Loucy (cell line): ENCODE data around the gene DCAF17.

Experiments used
- H2AFZ ChIP-seq: fragments of 200-600 bp; sonication (generic); 2 replicates; pipeline ENCODE4 v1.6.0; 2016; ENCODE audit warnings: antibody characterized with exemption, mild to moderate bottlenecking, low read length, moderate library complexity
- H3F3A ChIP-seq: fragments of 200-600 bp; 2 replicates; pipeline ENCODE4 v1.6.0; 2016; ENCODE audit warnings: antibody characterized with exemption, low read depth, mild to moderate bottlenecking
- H3K27me3 ChIP-seq: fragments of 200-600 bp; sonication (generic); 2 replicates; pipeline ENCODE4 v1.6.1; 2014; ENCODE audit warnings: low read length, mild to moderate bottlenecking; ENCODE audit not compliant: insufficient read depth, poor library complexity, severe bottlenecking
- H3K36me3 ChIP-seq: fragments of 200-600 bp; sonication (generic); 2 replicates; pipeline ENCODE4 v1.6.1; 2016; ENCODE audit warnings: low read length; ENCODE audit not compliant: insufficient read depth
- H3K4me1 ChIP-seq: fragments of 200-600 bp; sonication (generic); 2 replicates; pipeline ENCODE4 v1.5.1; 2014; ENCODE audit warnings: low read length, mild to moderate bottlenecking; ENCODE audit not compliant: insufficient read depth, poor library complexity, severe bottlenecking
- H3K4me2 ChIP-seq: fragments of 200-600 bp; sonication (generic); 2 replicates; pipeline ENCODE4 v1.6.0; 2014; ENCODE audit warnings: antibody characterized with exemption, low read length, low read depth, mild to moderate bottlenecking; ENCODE audit not compliant: poor library complexity, severe bottlenecking
- H3K4me3 ChIP-seq: fragments of 200-600 bp; sonication (generic); 2 replicates; pipeline ENCODE4 v1.5.1; 2014; ENCODE audit warnings: low read length, mild to moderate bottlenecking, mixed read lengths; ENCODE audit not compliant: poor library complexity, severe bottlenecking
- H3K79me2 ChIP-seq: fragments of 200-600 bp; sonication (generic); 2 replicates; pipeline ENCODE4 v1.6.1; 2014; ENCODE audit warnings: low read length; ENCODE audit not compliant: insufficient read depth
- H3K9ac ChIP-seq: fragments of 200-600 bp; sonication (generic); 2 replicates; pipeline ENCODE4 v1.6.0; 2014; ENCODE audit warnings: mild to moderate bottlenecking, low read depth, low read length, moderate library complexity; ENCODE audit not compliant: poor library complexity, severe bottlenecking
- H3K9me2 ChIP-seq: fragments of 200-600 bp; sonication (generic); replicated peaks from 2 replicates; pipeline ENCODE4 v1.6.1; 2016; ENCODE audit warnings: low read depth, low read length, mixed read lengths
- H3K9me3 ChIP-seq: fragments of 200-600 bp; sonication (generic); 2 replicates; pipeline ENCODE4 v1.6.1; 2014; ENCODE audit warnings: mild to moderate bottlenecking, antibody characterized with exemption, low read length, low read depth; ENCODE audit not compliant: insufficient read depth
- H4K20me1 ChIP-seq: fragments of 200-600 bp; sonication (generic); 2 replicates; pipeline ENCODE4 v1.6.0; 2014; ENCODE audit warnings: antibody characterized with exemption, low read length, mild to moderate bottlenecking; ENCODE audit not compliant: insufficient read depth, poor library complexity, severe bottlenecking
- CTCF ChIP-seq: fragments of 200-600 bp; sonication (generic); conservative IDR thresholded peaks from 2 replicates; pipeline ENCODE4 v1.5.1; 2014; ENCODE audit warnings: mild to moderate bottlenecking, antibody characterized with exemption, low read length
- EZH2phosphoT487 ChIP-seq: fragments of 200-600 bp; IDR thresholded peaks from 2 replicates; pipeline ENCODE4 v1.6.1; 2018; ENCODE audit warnings: antibody characterized with exemption, mild to moderate bottlenecking, moderate library complexity, borderline replicate concordance

Gene DCAF17

GRCh38 chr2:171452773-171453172 is 18.7 kb downstream of the DCAF17 start:
- Histone ChIP-seq H4K20me1 (no peaks in the 10 kb centered on the region), H3K4me3 (no peak overlapping the region), H3K9me2 (no peaks in the 10 kb centered on the region), H3K79me2 (no peaks in the 10 kb centered on the region; the same call in 1 of the 2 replicates), H3K9ac (no peak overlapping the region), H3K36me3 (peaks cover 45% of the 10 kb centered on the region; the same call in 1 of the 2 replicates), H3K4me1 (no peaks in the 10 kb centered on the region), H3K9me3 (no peaks in the 10 kb centered on the region), H3K27me3 (no peaks in the 10 kb centered on the region), H3K4me2 (no peak overlapping the region), H2AFZ (no peak overlapping the region), H3F3A (no peaks in the 10 kb centered on the region)
- no peak for TF ChIP-seq CTCF
- no peak for TF ChIP-seq EZH2phosphoT487

GRCh38 chr2:171459498-171459897 is 25.5 kb downstream of the DCAF17 start:
- no peak overlapping the region for H3K4me3 ChIP-seq
- TF ChIP-seq EZH2phosphoT487 (no peak), CTCF (no peak)
- H3K36me3 ChIP-seq: peaks cover 28% of the 10 kb centered on the region
- no peaks in the 10 kb centered on the region for H3K4me1 ChIP-seq
- no peaks in the 10 kb centered on the region for H4K20me1 ChIP-seq
- no peaks in the 10 kb centered on the region; the same call in 1 of the 2 replicates for H3K79me2 ChIP-seq
- no peaks in the 10 kb centered on the region for H3K9me2 ChIP-seq
- no peaks in the 10 kb centered on the region for H3F3A ChIP-seq
- no peak overlapping the region for H3K4me2 ChIP-seq
- H3K27me3 ChIP-seq: no peaks in the 10 kb centered on the region
- no peak overlapping the region for H2AFZ ChIP-seq
- H3K9me3 ChIP-seq: no peaks in the 10 kb centered on the region
- H3K9ac ChIP-seq: no peak overlapping the region

GRCh38 chr2:171460537-171460936 is 26.5 kb downstream of the DCAF17 start:
- Histone ChIP-seq H3K9ac (no peak overlapping the region), H3K9me2 (no peaks in the 10 kb centered on the region), H3K4me1 (no peaks in the 10 kb centered on the region), H3K79me2 (no peaks in the 10 kb centered on the region; the same call in 1 of the 2 replicates), H3K4me2 (no peak overlapping the region), H3K4me3 (no peak overlapping the region), H4K20me1 (no peaks in the 10 kb centered on the region), H2AFZ (no peak overlapping the region), H3K36me3 (peaks cover 25% of the 10 kb centered on the region), H3F3A (no peaks in the 10 kb centered on the region), H3K27me3 (no peaks in the 10 kb centered on the region), H3K9me3 (no peaks in the 10 kb centered on the region)
- no peak for TF ChIP-seq EZH2phosphoT487
- no peak for TF ChIP-seq CTCF
